ENCODE data around the gene PAX7. TPM values are rescaled to one million over a fixed set of nuclear protein-coding genes. Genes with fewer than 3 reads are reported as not detected.

PAX7 gene
- total RNA-seq, 4 donors from 2014 or later, result 1.8 to 5.1 (median 3.9) TPM

GRCh38 chr1:18614069-18614735, 16.4 kb upstream of the PAX7 start:
- in situ Hi-C loops (cut with MboI; ENCODE audit: low sequenced_read_pairs in 4 of 4) (no loop called here), intact Hi-C loops (cut with DNase I; ENCODE audit: low total_unique reads) (no loop called here)
- DNase-seq, result no peak
- ATAC-seq, result no peak
- H3K27ac ChIP-seq, result no peak overlapping the region
- no peaks in the 10 kb centered on the region for H3K9me3 ChIP-seq
- H3K4me1 ChIP-seq, result no peaks in the 10 kb centered on the region
- peaks cover 0 to 11% (median 10%) of the 10 kb centered on the region in 3 donors for H3K27me3 ChIP-seq
- H3K36me3 ChIP-seq, result no peaks in the 10 kb centered on the region
- no peak overlapping the region for H3K4me3 ChIP-seq
- no peak for TF ChIP-seq CTCF (IDR thresholded peaks at IDR 0.05 in 4 of 5, conservative IDR thresholded peaks at IDR 0.05 in 1 of 5)
- TF ChIP-seq POLR2A (IDR thresholded peaks at IDR 0.05), result no peak

- Histone ChIP-seq H3K4me3 (no peak overlapping the region), H3K36me3 (no peaks in the 10 kb centered on the region), H3K27me3 (peaks cover 0 to 11% (median 4%) of the 10 kb centered on the region in 3 donors), H3K4me1 (no peaks in the 10 kb centered on the region), H3K27ac (no peak overlapping the region), H3K9me3 (no peaks in the 10 kb centered on the region)
- no peak for ATAC-seq
- DNase-seq, result no peak
- intact Hi-C loops (cut with DNase I; ENCODE audit: low total_unique reads), result no loop called here
- TF ChIP-seq POLR2A (IDR thresholded peaks at IDR 0.05) (no peak), CTCF (IDR thresholded peaks at IDR 0.05 in 4 of 5, conservative IDR thresholded peaks at IDR 0.05 in 1 of 5) (no peak)
- in situ Hi-C loops (cut with MboI; ENCODE audit: low sequenced_read_pairs in 4 of 4), result no loop called here
These were observed 11.8 kb upstream of the PAX7 start for GRCh38 chr1:18618546-18619466.

- DNase-seq, result no peak
- H3K4me3 ChIP-seq, result no peak overlapping the region
- H3K27ac ChIP-seq, result no peak overlapping the region
- peaks cover 3 to 8% (median 4%) of the 10 kb centered on the region in 3 donors for H3K27me3 ChIP-seq
- intact Hi-C loops (cut with DNase I; ENCODE audit: low total_unique reads), result no loop called here
- TF ChIP-seq CTCF (IDR thresholded peaks at IDR 0.05 in 4 of 5, conservative IDR thresholded peaks at IDR 0.05 in 1 of 5) (no peak), POLR2A (IDR thresholded peaks at IDR 0.05) (no peak)
- no peaks in the 10 kb centered on the region for H3K36me3 ChIP-seq
- no peaks in the 10 kb centered on the region for H3K4me1 ChIP-seq
- no peak for ATAC-seq
- in situ Hi-C loops (cut with MboI; ENCODE audit: low sequenced_read_pairs in 4 of 4), result no loop called here
- H3K9me3 ChIP-seq, result no peaks in the 10 kb centered on the region
These were observed 11.2 kb upstream of the PAX7 start for GRCh38 chr1:18619467-18619835.

- in situ Hi-C loops (cut with MboI; ENCODE audit: low sequenced_read_pairs in 4 of 4), result no loop called here
These were observed 2.1 kb upstream of the PAX7 start for GRCh38 chr1:18628511-18628910.

More at GRCh38 chr1:18628511-18628910, 2.1 kb upstream of the PAX7 start:
- Histone ChIP-seq H3K9me3 (no peaks in the 10 kb centered on the region), H3K4me1 (peaks cover 0 to 14% of the 10 kb centered on the region in 2 donors), H3K27ac (no peak overlapping the region), H3K4me3 (no peak overlapping the region), H3K36me3 (no peaks in the 10 kb centered on the region), H3K27me3 (peaks cover 54 to 69% (median 65%) of the 10 kb centered on the region in 3 donors)
- ATAC-seq (no peak), DNase-seq (no peak)
- intact Hi-C loops (cut with DNase I; ENCODE audit: low total_unique reads), result no loop called here
- no peak for TF ChIP-seq POLR2A (IDR thresholded peaks at IDR 0.05)
- no peak for TF ChIP-seq CTCF (IDR thresholded peaks at IDR 0.05 in 4 of 5, conservative IDR thresholded peaks at IDR 0.05 in 1 of 5)
